Hepatocyte (in vitro differentiated cells): ENCODE measurements around the gene TMPRSS4. TPM values are rescaled to one million over a fixed set of nuclear protein-coding genes. Genes with fewer than 3 reads are reported as not detected.
A peak's percentile ranks its signal among the peaks of the same experiment; 100 is the strongest.

Experiments used
- DNase-seq: peaks from one replicate; pipeline ENCODE4 v3.0.0-alpha.2; 2016; ENCODE audit warnings: low spot score
- H2AFZ ChIP-seq: fragments of 200-600 bp; sonication (generic); 2 replicates; pipeline ENCODE4 v1.6.0; 2016; ENCODE audit warnings: antibody characterized with exemption, mild to moderate bottlenecking
- H3K27ac ChIP-seq: fragments of 200-600 bp; sonication (generic); 2 replicates; pipeline ENCODE4 v1.5.1; 2016; ENCODE audit warnings: mild to moderate bottlenecking
- H3K27me3 ChIP-seq: fragments of 200-600 bp; sonication (generic); 2 replicates; pipeline ENCODE4 v1.6.1; 2016
- H3K36me3 ChIP-seq: fragments of 200-600 bp; sonication (generic); replicated peaks from 2 replicates; pipeline ENCODE4 v1.5.1; 2016; ENCODE audit warnings: low read depth; ENCODE audit not compliant: insufficient read depth
- H3K4me1 ChIP-seq: fragments of 200-600 bp; sonication (generic); 2 replicates; pipeline ENCODE4 v1.5.1; 2016; ENCODE audit warnings: mild to moderate bottlenecking, moderate library complexity; ENCODE audit not compliant: insufficient read depth
- H3K4me2 ChIP-seq: fragments of 200-600 bp; sonication (generic); 2 replicates; pipeline ENCODE4 v1.6.0; 2016
- H3K4me3 ChIP-seq: fragments of 200-600 bp; sonication (generic); 2 replicates; pipeline ENCODE4 v1.5.1; 2016; ENCODE audit warnings: mild to moderate bottlenecking
- H3K79me2 ChIP-seq: fragments of 200-600 bp; sonication (generic); 2 replicates; pipeline ENCODE4 v1.6.0; 2017; ENCODE audit warnings: mild to moderate bottlenecking
- H3K9me2 ChIP-seq: fragments of 200-600 bp; sonication (generic); replicated peaks from 2 replicates; pipeline ENCODE4 v1.6.0; 2017; ENCODE audit warnings: mild to moderate bottlenecking; ENCODE audit not compliant: insufficient read depth
- H3K9me3 ChIP-seq: fragments of 200-600 bp; sonication (generic); 2 replicates; pipeline ENCODE4 v1.5.1; 2016; ENCODE audit warnings: low read depth, mild to moderate bottlenecking
- H4K20me1 ChIP-seq: fragments of 200-600 bp; sonication (generic); 2 replicates; pipeline ENCODE4 v1.6.0; 2016; ENCODE audit warnings: mild to moderate bottlenecking; ENCODE audit not compliant: insufficient read depth, poor library complexity, severe bottlenecking
- EZH2 ChIP-seq: fragments of 200-600 bp; sonication (generic); IDR thresholded peaks from 2 replicates; pipeline ENCODE4 v1.6.1; 2016; ENCODE audit warnings: antibody characterized with exemption, mild to moderate bottlenecking, borderline replicate concordance
- EZH2phosphoT487 ChIP-seq: fragments of 200-600 bp; sonication (generic); IDR thresholded peaks from one replicate; pipeline ENCODE4 v1.6.1; 2018; ENCODE audit warnings: antibody characterized with exemption, mild to moderate bottlenecking, low read depth, moderate library complexity; ENCODE audit not compliant: unreplicated experiment, severe bottlenecking
- WGBS: methylation state at CpG from one replicate; pipeline ENCODE4 v1.1.6; 2016; ENCODE audit warnings: low lambda C conversion rate; ENCODE audit errors: missing lambda C conversion rate; 5-methylcytosine and 5-hydroxymethylcytosine counted together
- polyA plus RNA-seq: library from polyadenylated mRNA; unstranded; fragments of >200 nt; fragmentation: Nextera tagmentation; extraction: Ambion mirVana; gene quantifications from 2 replicates; pipeline ENCODE4 v1.2.1, GENCODE V29; 2016
- total RNA-seq: library from RNA; depleted of rRNA; stranded (reverse); fragments of >200 nt; gene quantifications from 2 replicates; pipeline ENCODE4 v1.2.3, GENCODE V29; 2014
- TF ChIP-seq, protein P1 (sequence below): fragments of 200-600 bp; sonication (generic); IDR thresholded peaks from 2 replicates; pipeline ENCODE4 v1.5.1; 2016; ENCODE audit warnings: antibody characterized with exemption, mild to moderate bottlenecking; ENCODE audit not compliant: poor library complexity

TMPRSS4 gene
- total and polyA plus RNA-seq, 2 experiments from 2014 or later: 10.9 to 16.2 TPM

DNA sequence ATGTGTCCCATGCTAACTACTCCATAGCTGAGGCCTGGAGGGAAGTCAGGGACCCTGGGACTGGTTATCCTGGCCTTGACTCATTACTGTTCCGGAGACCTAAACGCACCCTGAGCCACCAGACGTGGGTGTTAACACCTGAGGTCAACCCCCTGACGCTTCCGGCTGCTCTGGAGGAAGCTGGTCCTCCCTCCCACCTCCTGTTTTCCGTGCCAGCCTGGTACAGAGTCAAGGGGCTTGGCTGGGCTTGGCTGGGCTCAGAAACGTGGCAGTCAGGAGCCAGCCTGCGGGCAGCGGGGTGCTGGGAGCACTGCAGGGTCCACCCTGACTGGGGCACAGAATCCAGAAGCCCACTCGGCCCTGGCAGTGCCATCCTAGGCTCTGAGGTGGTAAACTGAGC lies 2.6 kb downstream of the TMPRSS4 start:
- Histone ChIP-seq H4K20me1 (no peaks in the 10 kb centered on the region), H2AFZ (no peak overlapping the region), H3K4me1 (peaks cover 27% of the 10 kb centered on the region), H3K9me3 (no peaks in the 10 kb centered on the region), H3K27ac (peak overlapping the region; percentile 51), H3K4me2 (no peak overlapping the region), H3K36me3 (no peaks in the 10 kb centered on the region), H3K9me2 (no peaks in the 10 kb centered on the region), H3K79me2 (no peaks in the 10 kb centered on the region), H3K4me3 (no peak overlapping the region), H3K27me3 (peaks cover 2% of the 10 kb centered on the region)
- DNase-seq: no peak
- WGBS: 83% methylated on average over 10 of the region's 10 CpGs
- TF ChIP-seq, protein P1, sequence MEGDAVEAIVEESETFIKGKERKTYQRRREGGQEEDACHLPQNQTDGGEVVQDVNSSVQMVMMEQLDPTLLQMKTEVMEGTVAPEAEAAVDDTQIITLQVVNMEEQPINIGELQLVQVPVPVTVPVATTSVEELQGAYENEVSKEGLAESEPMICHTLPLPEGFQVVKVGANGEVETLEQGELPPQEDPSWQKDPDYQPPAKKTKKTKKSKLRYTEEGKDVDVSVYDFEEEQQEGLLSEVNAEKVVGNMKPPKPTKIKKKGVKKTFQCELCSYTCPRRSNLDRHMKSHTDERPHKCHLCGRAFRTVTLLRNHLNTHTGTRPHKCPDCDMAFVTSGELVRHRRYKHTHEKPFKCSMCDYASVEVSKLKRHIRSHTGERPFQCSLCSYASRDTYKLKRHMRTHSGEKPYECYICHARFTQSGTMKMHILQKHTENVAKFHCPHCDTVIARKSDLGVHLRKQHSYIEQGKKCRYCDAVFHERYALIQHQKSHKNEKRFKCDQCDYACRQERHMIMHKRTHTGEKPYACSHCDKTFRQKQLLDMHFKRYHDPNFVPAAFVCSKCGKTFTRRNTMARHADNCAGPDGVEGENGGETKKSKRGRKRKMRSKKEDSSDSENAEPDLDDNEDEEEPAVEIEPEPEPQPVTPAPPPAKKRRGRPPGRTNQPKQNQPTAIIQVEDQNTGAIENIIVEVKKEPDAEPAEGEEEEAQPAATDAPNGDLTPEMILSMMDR: no peak
- TF ChIP-seq EZH2phosphoT487 (no peak), EZH2 (no peak)

DNA sequence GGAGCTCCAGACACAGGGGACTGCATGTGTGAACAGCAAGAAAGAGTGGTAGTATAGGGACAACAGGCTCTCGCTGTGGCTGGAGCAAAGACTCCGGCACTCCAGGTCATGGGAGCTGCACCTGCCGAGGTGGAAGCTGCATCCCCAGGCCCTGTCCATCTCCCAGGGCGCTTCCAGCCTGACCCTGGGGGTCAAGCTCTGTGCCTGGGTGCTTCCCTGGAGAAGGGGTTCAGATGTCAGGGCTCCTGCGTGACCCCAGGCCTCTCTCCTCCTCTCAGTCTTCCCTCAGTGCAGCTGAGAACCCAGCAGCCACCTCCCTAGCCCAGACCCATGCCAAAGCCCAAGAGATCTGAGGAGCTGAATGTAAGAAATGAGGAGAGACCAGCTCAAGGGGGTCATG lies 3.4 kb downstream of the TMPRSS4 start:
- no peaks in the 10 kb centered on the region for H3K9me2 ChIP-seq
- H3K4me2 ChIP-seq: no peak overlapping the region
- H3K79me2 ChIP-seq: no peaks in the 10 kb centered on the region
- H3K4me1 ChIP-seq: peaks cover 31% of the 10 kb centered on the region
- H4K20me1 ChIP-seq: no peaks in the 10 kb centered on the region
- no peaks in the 10 kb centered on the region for H3K36me3 ChIP-seq
- peaks cover 2% of the 10 kb centered on the region for H3K27me3 ChIP-seq
- WGBS: 90% methylated on average over 5 of the region's 5 CpGs
- DNase-seq: no peak
- H2AFZ ChIP-seq: no peak overlapping the region
- H3K27ac ChIP-seq: no peak overlapping the region
- no peaks in the 10 kb centered on the region for H3K9me3 ChIP-seq
- TF ChIP-seq EZH2 (no peak), EZH2phosphoT487 (no peak)
- H3K4me3 ChIP-seq: no peak overlapping the region

DNA sequence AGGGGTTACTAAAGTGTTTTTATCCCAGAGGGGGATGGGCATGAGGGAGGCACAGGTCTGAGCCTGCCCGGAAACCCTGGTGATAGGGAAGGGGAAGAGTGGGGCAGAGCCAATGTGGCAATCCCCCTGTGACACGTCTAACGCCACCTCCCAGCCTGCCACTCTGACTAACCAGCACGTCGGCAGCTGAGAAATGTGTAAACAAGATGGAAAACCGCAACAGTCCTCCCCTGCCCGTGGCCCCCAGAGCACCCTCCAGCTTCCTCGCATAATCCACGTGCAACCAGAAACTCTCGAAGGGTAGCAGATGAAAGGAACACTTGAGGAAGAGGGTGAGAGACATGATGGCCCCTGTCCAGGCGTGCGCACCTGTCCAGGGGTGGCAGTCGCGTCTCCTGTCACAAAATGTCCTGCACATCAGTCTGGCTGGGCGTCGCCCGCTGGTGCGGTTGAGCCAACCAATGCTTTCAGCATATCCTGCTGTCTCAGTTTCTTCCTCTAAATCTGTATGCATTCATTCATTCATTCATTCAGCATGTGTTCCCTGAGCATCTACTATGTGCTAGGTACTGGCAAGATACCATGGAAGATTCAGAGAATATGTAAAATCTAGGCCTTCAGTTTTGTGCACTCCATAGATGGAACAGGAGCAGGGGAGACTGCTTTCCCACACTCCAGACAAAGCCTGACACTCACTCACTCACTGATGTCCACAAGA lies 4.5 kb downstream of the TMPRSS4 start:
- DNase-seq: no peak
- TF ChIP-seq EZH2: no peak
- TF ChIP-seq EZH2phosphoT487: no peak
- TF ChIP-seq, protein P1: no peak
- Histone ChIP-seq H3K4me3 (no peak overlapping the region), H3K27ac (no peak overlapping the region), H3K9me3 (no peaks in the 10 kb centered on the region), H3K4me2 (no peak overlapping the region), H3K36me3 (no peaks in the 10 kb centered on the region), H4K20me1 (no peaks in the 10 kb centered on the region), H3K4me1 (peaks cover 28% of the 10 kb centered on the region), H3K79me2 (no peaks in the 10 kb centered on the region), H2AFZ (no peak overlapping the region), H3K27me3 (peaks cover 2% of the 10 kb centered on the region), H3K9me2 (no peaks in the 10 kb centered on the region)
- 90% methylated on average over 18 of the region's 18 CpGs for WGBS

DNA sequence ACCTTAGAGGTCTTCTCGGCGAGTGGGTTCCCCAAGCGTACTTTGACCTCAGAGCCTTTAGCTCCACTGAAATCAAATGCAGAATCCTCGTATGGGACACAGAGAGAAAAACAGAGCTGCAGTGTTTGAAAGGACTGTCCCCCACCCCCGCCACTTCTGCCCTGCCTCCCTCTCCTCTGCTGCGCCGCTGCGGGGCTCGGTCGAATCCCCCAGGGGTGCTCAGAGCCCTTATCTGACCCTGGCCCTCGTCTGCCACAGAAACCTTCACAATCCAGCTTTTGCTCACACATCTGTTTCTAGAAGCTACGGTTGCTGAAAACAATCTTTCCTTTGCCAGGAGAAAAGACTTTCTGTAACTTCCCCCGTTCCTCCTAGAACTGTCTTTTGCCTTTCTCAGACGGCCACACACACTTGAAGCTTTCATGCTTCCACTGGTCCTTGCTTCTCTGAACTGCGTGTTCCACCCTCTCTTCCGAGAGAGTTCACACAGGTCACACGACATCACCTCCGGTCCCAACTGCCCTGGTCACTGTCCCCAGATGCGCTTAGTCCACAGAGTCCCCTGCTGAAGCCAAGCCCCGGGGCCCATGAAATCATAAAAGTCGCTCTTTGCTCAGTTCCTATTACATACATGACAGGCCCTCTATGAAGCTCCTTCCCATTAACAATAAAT lies 6.1 kb downstream of the TMPRSS4 start:
- 53% methylated on average over 21 of the region's 21 CpGs for whole genome bisulfite sequencing
- Histone ChIP-seq H3K4me3 (no peak overlapping the region), H2AFZ (no peak overlapping the region), H3K4me2 (peak overlapping the region; percentile 50), H3K9me3 (no peaks in the 10 kb centered on the region), H3K36me3 (no peaks in the 10 kb centered on the region), H4K20me1 (no peaks in the 10 kb centered on the region), H3K27me3 (peaks cover 2% of the 10 kb centered on the region), H3K27ac (peak overlapping the region; percentile 68), H3K4me1 (peaks cover 18% of the 10 kb centered on the region), H3K79me2 (no peaks in the 10 kb centered on the region), H3K9me2 (no peaks in the 10 kb centered on the region)
- DNase-seq: no peak
- TF ChIP-seq, protein P1: no peak
